Gastroesophageal sphincter (tissue), 3 donors: ENCODE data around the gene CXCL1.

ENCODE experiments used
- POLR2AphosphoS5 ChIP-seq: sonication (generic); formaldehyde crosslinking; IDR thresholded peaks from one replicate; pipeline ENCODE4 v1.6.1; 2017; ENCODE audit warnings: antibody characterized with exemption
- TF ChIP-seq, protein P1 (sequence below), 4 experiments: fragments of 200-600 bp in 2 of 4; fragments of 450-650 bp in 2 of 4; sonication (generic) in 1 of 4; IDR thresholded peaks; one replicate each; pipeline ENCODE4 v1.5.1; 2017 to 2019; ENCODE audit warnings: antibody characterized with exemption in 4 of 4, mild to moderate bottlenecking in 2 of 4, moderate library complexity in 2 of 4

DNA sequence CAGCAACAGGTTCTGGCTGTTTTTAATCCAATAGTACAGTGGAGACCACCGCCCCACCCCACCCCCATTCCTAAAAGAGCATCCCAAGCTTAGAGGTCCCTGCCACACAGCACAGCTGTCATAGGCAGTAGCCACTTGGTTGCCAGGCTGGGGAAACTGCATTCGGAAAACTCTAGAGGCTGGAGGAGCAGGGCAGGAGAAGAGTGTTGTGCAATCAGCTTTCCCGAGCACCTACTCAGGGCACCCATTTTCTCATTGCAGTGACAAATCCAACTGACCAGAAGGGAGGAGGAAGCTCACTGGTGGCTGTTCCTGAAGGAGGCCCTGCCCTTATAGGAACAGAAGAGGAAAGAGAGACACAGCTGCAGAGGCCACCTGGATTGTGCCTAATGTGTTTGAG lies 1.1 kb downstream of the CXCL1 start:
- TF ChIP-seq, protein P1, sequence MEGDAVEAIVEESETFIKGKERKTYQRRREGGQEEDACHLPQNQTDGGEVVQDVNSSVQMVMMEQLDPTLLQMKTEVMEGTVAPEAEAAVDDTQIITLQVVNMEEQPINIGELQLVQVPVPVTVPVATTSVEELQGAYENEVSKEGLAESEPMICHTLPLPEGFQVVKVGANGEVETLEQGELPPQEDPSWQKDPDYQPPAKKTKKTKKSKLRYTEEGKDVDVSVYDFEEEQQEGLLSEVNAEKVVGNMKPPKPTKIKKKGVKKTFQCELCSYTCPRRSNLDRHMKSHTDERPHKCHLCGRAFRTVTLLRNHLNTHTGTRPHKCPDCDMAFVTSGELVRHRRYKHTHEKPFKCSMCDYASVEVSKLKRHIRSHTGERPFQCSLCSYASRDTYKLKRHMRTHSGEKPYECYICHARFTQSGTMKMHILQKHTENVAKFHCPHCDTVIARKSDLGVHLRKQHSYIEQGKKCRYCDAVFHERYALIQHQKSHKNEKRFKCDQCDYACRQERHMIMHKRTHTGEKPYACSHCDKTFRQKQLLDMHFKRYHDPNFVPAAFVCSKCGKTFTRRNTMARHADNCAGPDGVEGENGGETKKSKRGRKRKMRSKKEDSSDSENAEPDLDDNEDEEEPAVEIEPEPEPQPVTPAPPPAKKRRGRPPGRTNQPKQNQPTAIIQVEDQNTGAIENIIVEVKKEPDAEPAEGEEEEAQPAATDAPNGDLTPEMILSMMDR (IDR thresholded peaks at IDR 0.05), result no peak
- TF ChIP-seq POLR2AphosphoS5, result no peak
